NAMALWA (cell line): ENCODE results near the gene INSIG2.

Source experiments
- DNase-seq: peaks from one replicate; pipeline ENCODE4 v3.0.0-alpha.2; 2015; ENCODE audit warnings: low spot score

The INSIG2 gene

DNA sequence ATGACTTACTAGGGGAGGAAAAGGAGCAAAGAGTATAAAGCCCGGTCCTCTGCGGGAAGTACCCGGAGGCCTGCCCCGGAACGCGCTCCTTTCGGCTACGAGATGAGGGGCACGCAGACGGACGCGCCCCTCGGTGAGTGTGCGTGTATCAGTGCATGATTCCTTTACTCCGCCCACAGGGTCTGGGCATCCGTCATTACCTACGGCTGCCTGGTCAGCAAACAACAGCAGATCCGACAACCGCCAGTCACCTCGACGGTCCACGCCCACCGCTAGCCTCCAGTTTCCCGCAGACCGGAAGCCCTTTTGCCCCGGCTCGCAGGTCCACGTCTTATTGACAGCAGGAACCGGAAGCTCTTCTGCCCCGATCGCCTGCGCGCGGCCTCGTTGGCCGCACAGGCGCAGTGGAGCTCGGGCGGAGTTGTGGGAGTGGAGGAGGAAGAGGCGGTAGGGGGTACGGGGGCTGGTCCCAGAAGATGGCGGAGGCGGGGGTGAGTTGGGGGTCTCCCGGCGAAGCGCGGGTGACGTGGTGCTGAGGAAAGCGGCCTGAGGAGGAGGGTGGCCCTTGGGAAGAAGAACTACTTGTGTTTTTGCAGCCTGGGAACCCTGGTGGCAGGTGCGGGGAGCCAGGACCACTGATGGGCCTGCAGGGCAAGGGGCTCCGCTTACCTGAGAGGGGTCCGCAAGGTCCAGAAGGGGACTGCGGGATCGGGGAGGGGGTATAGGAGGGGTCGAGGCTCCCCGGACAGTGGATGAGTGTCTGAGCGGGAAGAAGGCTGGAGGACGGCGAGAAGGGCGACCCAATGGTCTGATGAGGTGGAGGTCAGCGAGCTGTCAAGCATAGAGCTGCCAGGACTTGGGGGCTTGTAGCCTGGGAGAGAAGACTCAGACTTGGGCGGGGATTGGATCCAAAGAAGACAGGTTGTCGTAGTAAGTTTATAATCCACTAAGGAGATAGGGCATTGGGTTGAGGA, at the start of gene INSIG2:
Gene INSIG2, plus strand, starts transcription at position 421 of the 974 bp plus-strand sequence. CDS start 8,086 bp downstream, outside the sequence.
- DNase-seq: peak; percentile 97

- no peak for DNase-seq
Measured at GRCh38 chr2:118040891-118041290, 47.4 kb upstream of the INSIG2 start.

DNA sequence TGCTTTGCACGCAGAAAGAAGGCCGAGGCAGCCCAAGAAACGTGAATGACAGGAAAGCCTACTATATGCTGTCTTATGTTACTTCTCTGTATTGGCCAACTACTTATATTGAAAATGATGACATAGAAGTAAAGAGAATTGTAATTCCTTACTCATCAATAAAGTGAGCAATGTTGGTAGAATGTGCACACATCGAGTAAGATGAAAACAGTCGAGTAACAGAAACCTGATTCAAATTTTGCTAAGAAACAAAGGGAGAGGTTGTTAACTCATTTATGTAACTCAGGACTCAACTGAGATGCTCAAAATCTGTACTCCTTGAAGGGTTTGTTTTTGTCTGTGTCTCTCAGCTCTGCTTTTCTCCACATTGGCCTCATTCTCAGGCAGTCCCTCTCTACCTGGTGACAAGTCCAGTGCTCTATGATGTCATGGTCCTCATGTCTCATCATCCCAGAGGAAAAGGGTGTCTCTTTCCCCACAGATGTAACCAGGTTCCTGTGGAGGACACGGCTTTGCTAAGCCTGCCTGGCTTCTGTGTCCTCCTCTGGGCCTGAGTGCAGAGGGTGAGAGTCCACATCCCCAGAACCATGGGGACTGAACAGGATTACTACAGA, 44.1 kb upstream of the INSIG2 start:
- no peak for DNase-seq

DNA sequence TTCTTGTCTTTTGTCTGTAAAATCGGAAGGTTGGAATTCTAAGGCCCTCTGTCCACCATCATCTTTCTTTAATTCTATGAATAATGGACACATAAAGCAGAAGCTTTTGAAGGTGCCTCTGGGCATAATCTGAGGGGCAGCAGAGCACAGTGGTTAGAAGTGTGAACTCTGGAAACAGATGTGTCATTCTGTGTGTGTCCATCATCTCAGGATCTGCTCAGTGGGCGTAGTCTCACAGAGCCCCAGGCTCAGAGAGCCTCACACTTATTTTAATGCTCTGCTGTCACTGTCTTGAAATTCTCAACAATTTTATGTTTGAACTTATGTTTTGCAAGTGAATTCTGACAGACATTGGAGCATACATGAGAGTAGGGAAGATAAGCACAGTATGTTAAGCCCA, 43.4 kb upstream of the INSIG2 start:
- DNase-seq: no peak

- no peak for DNase-seq
Measured at GRCh38 chr2:118045286-118045685, 43.0 kb upstream of the INSIG2 start.

- DNase-seq: peak; percentile 57
Measured at GRCh38 chr2:118046634-118047210, 41.5 kb upstream of the INSIG2 start.

- no peak for DNase-seq
Measured at GRCh38 chr2:118047380-118047826, 40.9 kb upstream of the INSIG2 start.

GRCh38 chr2:118048401-118048800, 39.9 kb upstream of the INSIG2 start:
- DNase-seq: no peak

GRCh38 chr2:118049140-118049815, 39.0 kb upstream of the INSIG2 start:
- DNase-seq: peak; percentile 14

DNA sequence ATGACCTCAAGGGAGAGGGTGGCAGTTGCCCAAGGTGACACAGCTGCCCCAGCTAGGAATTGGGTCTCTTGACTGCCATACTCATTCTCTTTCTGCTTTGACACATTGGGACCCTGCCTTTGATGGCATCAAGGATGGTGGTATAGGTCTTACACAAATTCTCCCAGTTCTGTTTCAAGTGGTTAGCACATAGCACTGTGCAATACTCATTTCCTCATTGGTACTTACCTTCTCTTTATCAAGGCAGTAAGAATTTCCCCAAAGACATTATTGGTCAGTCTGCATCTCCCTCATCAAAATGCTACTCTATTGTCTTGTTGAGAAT, 38.5 kb upstream of the INSIG2 start:
- DNase-seq: no peak

DNA sequence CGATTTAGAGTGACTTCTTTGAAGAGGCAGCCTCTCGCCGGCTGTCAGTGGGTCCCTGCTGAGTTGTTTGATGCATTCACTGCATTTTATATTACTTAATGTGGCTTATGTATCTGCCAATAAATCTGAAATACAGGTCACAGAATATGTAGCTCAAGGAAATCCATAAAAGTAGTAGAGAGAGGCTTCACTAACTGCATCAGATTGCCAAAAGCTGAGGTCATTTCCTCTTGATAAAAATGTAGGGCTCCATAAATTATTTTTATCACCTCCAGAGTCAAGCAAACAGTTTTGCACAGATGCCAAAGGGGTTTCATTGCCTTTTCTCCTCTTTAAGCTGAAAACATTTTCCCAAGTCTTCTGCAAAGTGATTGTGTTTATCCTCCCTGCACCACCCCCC, 37.9 kb upstream of the INSIG2 start:
- no peak for DNase-seq

- no peak for DNase-seq
Measured at GRCh38 chr2:118050974-118051373, 37.3 kb upstream of the INSIG2 start.

GRCh38 chr2:118051826-118052358, 36.4 kb upstream of the INSIG2 start:
- DNase-seq: no peak

GRCh38 chr2:118052474-118052873, 35.8 kb upstream of the INSIG2 start:
- DNase-seq: no peak

DNA sequence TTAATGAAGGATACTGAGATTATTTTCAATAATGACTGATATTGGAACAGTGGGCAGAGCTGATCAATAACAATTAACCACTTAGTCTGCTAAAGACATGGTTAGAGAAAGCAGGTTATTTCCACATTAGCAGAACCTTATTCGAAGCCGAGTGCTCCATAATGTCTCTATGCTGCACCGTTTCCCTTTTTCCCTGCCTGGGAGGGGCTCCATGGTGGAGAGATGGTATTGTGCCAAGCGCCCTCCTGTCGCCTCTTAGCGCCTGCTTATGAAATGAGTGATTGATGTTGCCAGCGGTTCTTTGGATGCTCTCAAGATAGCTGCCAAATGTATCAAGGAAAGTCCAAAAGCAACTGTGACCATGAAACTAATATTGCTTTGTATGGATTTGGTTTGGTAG, 34.6 kb upstream of the INSIG2 start:
- no peak for DNase-seq

DNA sequence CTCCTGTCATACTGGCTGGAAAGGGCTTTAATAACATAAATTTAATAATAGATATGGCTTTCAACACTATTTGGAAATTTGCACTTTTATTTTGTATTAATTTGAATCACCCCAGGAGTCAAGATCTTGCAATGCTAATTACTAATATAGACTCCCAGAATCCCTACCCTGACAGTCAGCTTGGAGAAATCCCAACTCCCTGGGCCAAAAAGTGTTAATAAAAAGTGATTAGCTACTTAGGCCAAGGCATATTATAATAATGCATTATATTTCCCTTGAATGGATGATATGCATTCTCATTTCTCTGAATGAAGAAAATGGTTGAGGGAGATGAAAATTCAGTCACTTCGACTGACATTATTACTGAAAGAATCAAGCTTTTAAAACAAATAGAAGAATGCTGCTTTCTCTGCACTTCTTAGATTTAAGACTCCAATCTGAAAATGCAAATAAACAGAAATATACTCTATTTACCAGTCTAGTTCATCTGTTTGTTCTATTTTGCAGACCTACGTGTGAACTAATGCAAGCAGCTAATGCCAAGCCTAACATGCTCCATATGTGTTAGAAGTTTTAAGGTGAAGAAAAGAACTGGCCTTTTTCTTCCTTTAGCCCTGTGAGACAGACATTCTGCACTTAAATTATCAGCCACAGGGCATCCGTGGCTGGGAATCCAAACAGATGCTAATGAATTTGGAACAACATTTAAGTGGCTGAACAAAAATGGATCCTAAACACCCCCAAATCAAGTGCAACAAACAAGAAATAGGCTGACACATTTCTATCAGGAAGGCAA, 33.9 kb upstream of the INSIG2 start:
- DNase-seq: no peak

DNA sequence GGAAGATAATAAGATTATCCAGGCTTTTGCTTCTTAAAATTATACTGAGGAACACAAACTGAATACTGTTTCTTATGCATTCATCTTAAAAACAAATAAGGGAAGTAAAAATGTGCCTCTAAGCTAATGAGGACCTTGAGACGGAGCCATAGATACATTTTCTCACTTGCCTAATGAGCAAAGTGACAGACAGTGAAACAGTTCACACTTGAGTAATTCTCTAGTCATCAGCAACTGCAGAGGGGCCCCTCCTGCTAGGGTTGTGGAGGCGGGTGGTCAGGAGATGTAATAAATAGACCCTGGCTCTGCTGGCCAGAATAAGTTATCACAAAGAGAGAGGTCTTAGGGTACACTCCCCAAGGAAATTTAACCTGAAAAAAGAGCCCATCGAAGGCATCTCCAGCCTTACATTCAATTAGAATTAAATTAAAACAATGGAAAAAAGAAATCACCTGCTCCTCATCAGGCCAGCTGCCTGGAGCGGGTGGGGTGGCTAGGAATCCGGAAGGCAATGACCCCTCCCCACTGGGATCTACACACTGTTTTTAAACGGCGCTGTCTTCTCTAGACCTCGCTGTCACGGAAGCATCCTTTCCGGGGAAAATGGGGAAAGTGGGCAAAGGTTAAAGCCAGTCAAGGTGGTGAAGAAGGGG, 32.6 kb upstream of the INSIG2 start:
- peak; percentile 64 for DNase-seq

- DNase-seq: peak; percentile 77
Measured at GRCh38 chr2:118056165-118056534, 32.1 kb upstream of the INSIG2 start.

DNA sequence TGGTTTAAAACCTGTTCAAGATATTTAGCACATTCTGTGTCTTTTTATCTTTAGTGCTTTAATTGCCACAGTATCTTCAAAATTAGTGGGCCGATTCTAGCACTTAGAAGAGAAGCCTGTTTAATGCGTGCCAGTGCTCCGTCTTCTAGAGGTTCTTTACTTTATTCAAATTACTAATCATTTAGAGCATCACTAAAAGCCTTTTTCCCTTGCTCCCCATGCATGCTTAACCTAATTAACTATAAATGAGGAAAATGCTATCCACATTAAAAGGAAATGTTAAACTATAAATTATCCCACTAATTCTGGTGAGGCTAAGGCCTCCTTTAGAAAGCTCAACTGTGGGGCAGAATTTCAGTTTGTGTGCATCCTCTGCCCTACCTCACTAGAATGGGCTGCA, 31.5 kb upstream of the INSIG2 start:
- DNase-seq: no peak

GRCh38 chr2:118058951-118059350, 29.3 kb upstream of the INSIG2 start:
- no peak for DNase-seq

DNA sequence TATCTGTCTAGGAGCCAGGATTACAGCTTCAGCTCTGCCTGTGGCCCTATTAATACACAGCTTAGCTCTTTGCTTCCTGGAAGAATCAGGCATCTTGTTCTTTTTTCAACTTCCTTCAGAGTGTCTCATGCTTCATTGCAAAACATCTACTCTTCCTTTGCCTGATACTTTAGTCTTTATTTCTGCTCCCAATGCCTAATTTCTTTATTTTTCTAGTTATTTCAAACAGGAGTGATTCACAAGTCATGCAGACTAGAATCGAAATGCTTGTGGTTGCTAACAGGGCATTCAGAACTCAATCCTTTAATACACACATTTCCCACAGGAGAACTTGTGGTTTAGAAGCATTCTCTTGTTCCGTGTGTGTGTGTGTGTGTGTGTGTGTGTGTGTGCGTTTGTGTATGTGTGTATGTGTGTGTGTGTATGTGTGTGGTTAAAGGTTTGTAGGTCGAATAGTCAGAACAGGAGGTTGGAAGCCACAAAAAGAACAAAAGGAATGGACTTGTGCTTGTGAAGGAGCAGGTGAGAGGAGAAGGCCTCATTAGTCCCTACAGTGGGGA, 28.3 kb upstream of the INSIG2 start:
- no peak for DNase-seq
